OCI-LY1 (cell line): ENCODE data around the gene MRTFA.

Source experiments
- H2AFZ ChIP-seq: fragments of 200-600 bp; sonication (generic), shearing (Covaris generic); 2 replicates; pipeline ENCODE4 v1.6.0; 2014; ENCODE audit warnings: antibody characterized with exemption, mild to moderate bottlenecking, low read length
- H3F3A ChIP-seq: fragments of 200-600 bp; sonication (generic), shearing (Covaris generic); 2 replicates; pipeline ENCODE4 v1.6.0; 2014; ENCODE audit warnings: mild to moderate bottlenecking, antibody characterized with exemption, low read length, moderate library complexity; ENCODE audit not compliant: insufficient read depth
- H3K27ac ChIP-seq: fragments of 200-600 bp; sonication (generic); 2 replicates; pipeline ENCODE4 v1.5.1; 2014; ENCODE audit warnings: low read length, mixed run types, mild to moderate bottlenecking, low read depth; ENCODE audit not compliant: poor library complexity, severe bottlenecking
- H3K27me3 ChIP-seq: fragments of 200-600 bp; sonication (generic); 2 replicates; pipeline ENCODE4 v1.6.0; 2014; ENCODE audit warnings: antibody characterized with exemption, mild to moderate bottlenecking, low read length, moderate library complexity; ENCODE audit not compliant: insufficient read depth
- H3K36me3 ChIP-seq: fragments of 200-600 bp; sonication (generic); 2 replicates; pipeline ENCODE4 v1.6.1; 2014; ENCODE audit warnings: mild to moderate bottlenecking, antibody characterized with exemption, low read length, moderate library complexity, mixed read lengths; ENCODE audit not compliant: insufficient read depth
- H3K4me1 ChIP-seq: fragments of 200-600 bp; sonication (generic); 2 replicates; pipeline ENCODE4 v1.5.1; 2014; ENCODE audit warnings: mild to moderate bottlenecking, low read length, moderate library complexity; ENCODE audit not compliant: insufficient read depth, severe bottlenecking
- H3K4me2 ChIP-seq: fragments of 200-600 bp; sonication (generic), shearing (Covaris generic); 2 replicates; pipeline ENCODE4 v1.6.1; 2014; ENCODE audit warnings: low read length
- H3K4me3 ChIP-seq: fragments of 200-600 bp; sonication (generic); 2 replicates; pipeline ENCODE4 v1.5.1; 2014; ENCODE audit warnings: low read length, low read depth, mild to moderate bottlenecking, mixed read lengths; ENCODE audit not compliant: poor library complexity, severe bottlenecking
- H3K79me2 ChIP-seq: fragments of 200-600 bp; shearing (Covaris generic); 2 replicates; pipeline ENCODE4 v1.6.1; 2016; ENCODE audit warnings: mixed run types, low read length, mixed read lengths; ENCODE audit not compliant: insufficient read depth
- H3K9ac ChIP-seq: fragments of 200-600 bp; sonication (generic), shearing (Covaris generic); 2 replicates; pipeline ENCODE4 v1.6.1; 2014; ENCODE audit warnings: mild to moderate bottlenecking, low read length, mixed read lengths
- H3K9me2 ChIP-seq: fragments of 200-600 bp; sonication (generic), shearing (Covaris generic); 2 replicates; pipeline ENCODE4 v1.6.1; 2014; ENCODE audit warnings: low read depth, mild to moderate bottlenecking, low read length, mixed read lengths
- H3K9me3 ChIP-seq: fragments of 200-600 bp; shearing (Covaris generic); 2 replicates; pipeline ENCODE4 v1.6.1; 2014; ENCODE audit warnings: low read length, mixed read lengths
- H4K20me1 ChIP-seq: fragments of 200-600 bp; sonication (generic), shearing (Covaris generic); 2 replicates; pipeline ENCODE4 v1.6.0; 2016; ENCODE audit warnings: mild to moderate bottlenecking, low read length; ENCODE audit not compliant: insufficient read depth
- EZH2 ChIP-seq: fragments of 200-600 bp; sonication (generic), shearing (Covaris generic); IDR thresholded peaks from 2 replicates; pipeline ENCODE4 v1.8.0; 2017; ENCODE audit warnings: borderline replicate concordance, mixed run types, mild to moderate bottlenecking, antibody characterized with exemption, low read length, moderate library complexity, mixed read lengths
- TF ChIP-seq, protein P1 (sequence below): fragments of 200-600 bp; sonication (generic), shearing (Covaris generic); IDR thresholded peaks from 2 replicates; pipeline ENCODE4 v1.5.1; 2017; ENCODE audit warnings: mild to moderate bottlenecking, antibody characterized with exemption, low read length, moderate library complexity, mixed read lengths

MRTFA gene

DNA sequence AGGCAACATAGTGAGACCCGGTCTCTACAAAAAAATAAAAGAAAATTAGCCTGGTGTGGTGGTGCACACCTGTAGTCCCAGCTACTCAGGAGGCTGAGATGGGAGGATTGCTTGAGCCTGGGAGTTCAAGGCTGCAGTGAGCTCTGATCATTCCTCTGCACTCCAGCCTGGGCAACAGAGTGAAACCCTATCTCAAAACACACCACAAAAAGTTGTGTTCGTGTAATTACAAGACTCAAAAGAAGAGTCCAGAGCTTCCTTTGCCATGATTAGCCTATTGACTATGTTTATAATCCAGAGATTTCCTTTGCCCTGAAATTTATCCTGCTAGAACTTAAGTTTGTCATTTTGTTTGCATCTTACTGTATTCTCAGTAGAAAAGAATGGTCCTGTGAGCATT, 245.1 kb downstream of the MRTFA start:
- H3K79me2 ChIP-seq = peaks cover 21% of the 10 kb centered on the region
- H3K27ac ChIP-seq = no peak overlapping the region
- H3K4me3 ChIP-seq = no peak overlapping the region

GRCh38 chr22:40388231-40388630, 248.3 kb downstream of the MRTFA start:
- no peaks in the 10 kb centered on the region for H4K20me1 ChIP-seq

More for the DNA sequence above, 245.1 kb downstream of the MRTFA start:
- no peaks in the 10 kb centered on the region for H3F3A ChIP-seq
- H3K4me1 ChIP-seq = peaks cover 24% of the 10 kb centered on the region
- TF ChIP-seq, protein P1, sequence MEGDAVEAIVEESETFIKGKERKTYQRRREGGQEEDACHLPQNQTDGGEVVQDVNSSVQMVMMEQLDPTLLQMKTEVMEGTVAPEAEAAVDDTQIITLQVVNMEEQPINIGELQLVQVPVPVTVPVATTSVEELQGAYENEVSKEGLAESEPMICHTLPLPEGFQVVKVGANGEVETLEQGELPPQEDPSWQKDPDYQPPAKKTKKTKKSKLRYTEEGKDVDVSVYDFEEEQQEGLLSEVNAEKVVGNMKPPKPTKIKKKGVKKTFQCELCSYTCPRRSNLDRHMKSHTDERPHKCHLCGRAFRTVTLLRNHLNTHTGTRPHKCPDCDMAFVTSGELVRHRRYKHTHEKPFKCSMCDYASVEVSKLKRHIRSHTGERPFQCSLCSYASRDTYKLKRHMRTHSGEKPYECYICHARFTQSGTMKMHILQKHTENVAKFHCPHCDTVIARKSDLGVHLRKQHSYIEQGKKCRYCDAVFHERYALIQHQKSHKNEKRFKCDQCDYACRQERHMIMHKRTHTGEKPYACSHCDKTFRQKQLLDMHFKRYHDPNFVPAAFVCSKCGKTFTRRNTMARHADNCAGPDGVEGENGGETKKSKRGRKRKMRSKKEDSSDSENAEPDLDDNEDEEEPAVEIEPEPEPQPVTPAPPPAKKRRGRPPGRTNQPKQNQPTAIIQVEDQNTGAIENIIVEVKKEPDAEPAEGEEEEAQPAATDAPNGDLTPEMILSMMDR = no peak
- no peak for TF ChIP-seq EZH2
- H4K20me1 ChIP-seq = no peaks in the 10 kb centered on the region
- no peak overlapping the region for H3K4me2 ChIP-seq
- no peak overlapping the region for H3K9ac ChIP-seq
- H3K9me3 ChIP-seq = no peaks in the 10 kb centered on the region
- peaks cover 35% of the 10 kb centered on the region; the same call in 1 of the 2 replicates for H3K36me3 ChIP-seq
- H3K27me3 ChIP-seq = no peaks in the 10 kb centered on the region
- H2AFZ ChIP-seq = no peak overlapping the region
- H3K9me2 ChIP-seq = no peaks in the 10 kb centered on the region

DNA sequence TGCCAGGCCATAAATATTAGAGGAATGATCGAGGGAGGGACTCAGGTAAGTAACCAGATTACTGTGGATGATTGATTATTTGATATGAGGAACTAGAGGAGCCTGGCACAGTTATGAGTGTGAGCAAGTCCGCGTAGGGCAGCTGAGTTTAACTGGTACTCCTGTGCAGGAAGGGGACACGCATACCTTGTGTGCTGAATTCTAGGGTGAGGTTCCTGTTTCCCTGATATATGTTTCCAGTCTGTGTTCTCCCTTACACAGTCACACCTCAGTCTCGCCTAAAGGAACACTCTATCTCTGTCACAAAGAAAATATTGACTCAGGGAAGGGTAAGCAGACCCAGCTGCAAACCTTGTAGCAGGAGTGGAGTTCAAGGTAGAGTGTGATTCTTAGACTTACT, 248.8 kb downstream of the MRTFA start:
- H3K27ac ChIP-seq = no peak overlapping the region
- no peak overlapping the region for H3K9ac ChIP-seq
- no peaks in the 10 kb centered on the region for H4K20me1 ChIP-seq
- H3K9me2 ChIP-seq = no peaks in the 10 kb centered on the region
- H3K4me3 ChIP-seq = no peak overlapping the region
- H3K4me1 ChIP-seq = peaks cover 43% of the 10 kb centered on the region
- no peak for TF ChIP-seq EZH2
- TF ChIP-seq, protein P1 = no peak
- H3K9me3 ChIP-seq = no peaks in the 10 kb centered on the region
- H2AFZ ChIP-seq = no peak overlapping the region
- H3F3A ChIP-seq = no peaks in the 10 kb centered on the region
- no peaks in the 10 kb centered on the region for H3K27me3 ChIP-seq
- no peak overlapping the region for H3K4me2 ChIP-seq
- H3K36me3 ChIP-seq = peaks cover 17% of the 10 kb centered on the region; the same call in 1 of the 2 replicates
- H3K79me2 ChIP-seq = peaks cover 40% of the 10 kb centered on the region

More at GRCh38 chr22:40388231-40388630, 248.3 kb downstream of the MRTFA start:
- no peaks in the 10 kb centered on the region for H3K27me3 ChIP-seq
- H3K79me2 ChIP-seq = peaks cover 40% of the 10 kb centered on the region
- H3K27ac ChIP-seq = no peak overlapping the region
- no peaks in the 10 kb centered on the region for H3K9me3 ChIP-seq
- peaks cover 39% of the 10 kb centered on the region for H3K4me1 ChIP-seq
- no peaks in the 10 kb centered on the region for H3F3A ChIP-seq
- H3K9ac ChIP-seq = no peak overlapping the region
- no peaks in the 10 kb centered on the region for H3K9me2 ChIP-seq
- peaks cover 20% of the 10 kb centered on the region; the same call in 1 of the 2 replicates for H3K36me3 ChIP-seq
- H2AFZ ChIP-seq = no peak overlapping the region
- H3K4me3 ChIP-seq = no peak overlapping the region
- no peak overlapping the region for H3K4me2 ChIP-seq
- TF ChIP-seq EZH2 = no peak
- TF ChIP-seq, protein P1 = no peak
